Heart right ventricle (tissue), 16 donors: ENCODE data around the gene CACNA2D2. TPM values are rescaled to one million over a fixed set of nuclear protein-coding genes. Genes with fewer than 3 reads are reported as not detected.
"Not testable (repeated sequence)": the region's sequence is repeated elsewhere in the genome, so short reads cannot be mapped to it uniquely, and the experiment has no call there.

ENCODE experiments used
- ATAC-seq, 8 donors: fragments of 200-7000 bp; cut with Tn5 transposase; one replicate each; pipeline ENCODE4 v1.9.1; 2020; ENCODE audit warnings: mild to moderate bottlenecking in 8 of 8, moderate library complexity in 8 of 8, moderate number of reproducible peaks in 1 of 8
- DNase-seq, 2 donors: peaks; one replicate each; pipeline ENCODE4 v3.0.0-alpha.2; 2020
- H3K27ac ChIP-seq, 10 donors: fragments of 200-600 bp; sonication (generic) in 2 of 10; one replicate each; pipeline versions ENCODE4 v1.5.0 to v1.8.0; 2020 to 2022; ENCODE audit warnings: mild to moderate bottlenecking in 3 of 10
- H3K27me3 ChIP-seq, 7 donors: fragments of 200-600 bp; one replicate each; pipeline ENCODE4 v1.8.0; 2021 to 2022; ENCODE audit warnings: mild to moderate bottlenecking in 2 of 7
- H3K36me3 ChIP-seq, 9 donors: fragments of 200-600 bp; sonication (generic) in 1 of 9; one replicate each; pipeline versions ENCODE4 v1.5.0 to v1.8.0; 2020 to 2022; ENCODE audit warnings: mild to moderate bottlenecking in 2 of 9
- H3K4me1 ChIP-seq, 9 donors: fragments of 200-600 bp; sonication (generic) in 1 of 9; one replicate each; pipeline versions ENCODE4 v1.5.0 to v1.8.0; 2020 to 2022; ENCODE audit warnings: mild to moderate bottlenecking in 4 of 9
- H3K4me3 ChIP-seq, 10 donors: fragments of 200-600 bp; sonication (generic) in 2 of 10; one replicate each; pipeline versions ENCODE4 v1.5.0 to v1.8.0; 2020 to 2022; ENCODE audit warnings: mild to moderate bottlenecking in 7 of 10, moderate library complexity in 2 of 10
- H3K9me3 ChIP-seq, 11 donors: fragments of 200-600 bp in 10 of 11; sonication (generic) in 2 of 11; one replicate each; pipeline versions ENCODE4 v1.5.0 to v1.8.0; 2013 to 2022; ENCODE audit warnings: mild to moderate bottlenecking in 2 of 11, control low read depth in 1 of 11, moderate library complexity in 1 of 11
- WGBS, 2 donors: extraction: QIAGEN DNeasy Blood & Tissue Kit; methylation state at CpG; one replicate each; pipeline ENCODE4 v1.1.7; 2013; ENCODE audit warnings: inconsistent platforms in 1 of 2; 5-methylcytosine and 5-hydroxymethylcytosine counted together
- intact Hi-C, 10 donors: fragments of 100-400 bp; cut with DNase I; formaldehyde crosslinking; loops; one replicate each; pipeline versions ENCODE4 v1.11.1 to v1.14.2; 2022
- polyA plus RNA-seq, 2 donors: library from polyadenylated mRNA; stranded (reverse); fragments of 200-250 nt; gene quantifications; one replicate each; pipeline ENCODE4 v1.2.3, GENCODE V29; 2013
- total RNA-seq, 10 donors: library from RNA; stranded (reverse); fragmentation: NEBNext Ultra II Directional in 3 of 10; extraction: Animal tissue kit (Norgen Biotek cat#: 25700) in 3 of 10; gene quantifications; one replicate each; pipeline versions ENCODE4 v1.2.1 to v1.2.4, GENCODE V29; 2021 to 2023
- TF ChIP-seq, protein P1 (sequence below), 9 donors: fragments of 200-600 bp; sonication (generic) in 2 of 9; IDR thresholded peaks; one replicate each; pipeline versions ENCODE4 v1.5.0 to v1.8.0; 2021 to 2022; ENCODE audit warnings: antibody characterized with exemption in 9 of 9, mild to moderate bottlenecking in 5 of 9, moderate library complexity in 1 of 9
- donor health status: Arrhythmogenic right ventricular cardiomyopathy.
- donor health status: ischemic (EF 13 %, LVEDD 7.1; RV severe dilation, severe dysfunction).
- donor health status: healthy with polysubstance abuse.
- donor health status: DM: no; HTN: yes; CAD: no.
- donor health status: DM: no; HTN: no; CAD: no.
- donor health status: ischemic (EF 25% LVEDD 6.9; RV normal size, moderate dysfunction).
- donor health status: ischemic (EF 25% LVEDD 5.7; RV mildly dilated, moderate dysfunction).
- donor health status: healthy.
- donor health status: DM: yes; HTN: yes; CAD: no.
- donor health status: Ischemic cardiomyopathy.
- donor health status: ischemic (EF 35%, LVEDD 5.7; RV mildly dilated, moderate dysfunction).
- donor health status: nonischemic (EF 11% LVEDD 7.7; RV severe dilation, severe dysfunction).
- donor health status: DM: yes; HTN: yes; CAD: no.
- donor health status: PGD.
- donor health status: ischemic (EF 29% LVEDD 5.4; RV normal size, mild dysfunction).
- donor health status: nonischemic (EF 23%, LVEDD 6.1; RV moderate dilation, normal function).

The CACNA2D2 gene
- total and polyA plus RNA-seq, 12 donors: 0.42 to 3.9 (median 2.4) TPM

DNA sequence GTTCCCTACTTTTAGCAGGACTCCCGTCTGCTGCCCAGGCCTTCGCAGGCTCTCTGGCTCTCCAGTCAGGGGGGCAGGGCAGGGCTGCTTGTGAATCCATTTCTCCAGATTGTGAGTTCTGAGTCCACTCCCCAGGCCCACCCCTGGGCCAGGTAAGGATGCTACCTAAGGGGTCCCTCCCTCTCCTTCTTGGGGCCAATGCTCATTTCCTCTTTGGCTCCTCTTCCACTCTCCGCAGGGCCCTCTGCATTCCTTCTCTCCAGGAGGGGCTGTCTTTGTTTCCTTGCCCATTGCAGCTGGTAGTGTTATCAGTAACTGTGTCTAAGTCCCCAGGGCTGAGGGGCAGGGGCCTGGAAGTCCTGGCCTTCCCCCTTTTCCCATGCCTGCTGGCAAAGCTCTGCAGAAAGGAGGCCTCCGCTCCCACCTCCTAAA is 13.0 kb upstream of the CACNA2D2 start:
- no peaks in the 10 kb centered on the region for H3K36me3 ChIP-seq
- no peaks in the 10 kb centered on the region for H3K9me3 ChIP-seq
- H3K27me3 ChIP-seq: peaks cover 0 to 3% (median 0%) of the 10 kb centered on the region in 7 donors
- TF ChIP-seq, protein P1, sequence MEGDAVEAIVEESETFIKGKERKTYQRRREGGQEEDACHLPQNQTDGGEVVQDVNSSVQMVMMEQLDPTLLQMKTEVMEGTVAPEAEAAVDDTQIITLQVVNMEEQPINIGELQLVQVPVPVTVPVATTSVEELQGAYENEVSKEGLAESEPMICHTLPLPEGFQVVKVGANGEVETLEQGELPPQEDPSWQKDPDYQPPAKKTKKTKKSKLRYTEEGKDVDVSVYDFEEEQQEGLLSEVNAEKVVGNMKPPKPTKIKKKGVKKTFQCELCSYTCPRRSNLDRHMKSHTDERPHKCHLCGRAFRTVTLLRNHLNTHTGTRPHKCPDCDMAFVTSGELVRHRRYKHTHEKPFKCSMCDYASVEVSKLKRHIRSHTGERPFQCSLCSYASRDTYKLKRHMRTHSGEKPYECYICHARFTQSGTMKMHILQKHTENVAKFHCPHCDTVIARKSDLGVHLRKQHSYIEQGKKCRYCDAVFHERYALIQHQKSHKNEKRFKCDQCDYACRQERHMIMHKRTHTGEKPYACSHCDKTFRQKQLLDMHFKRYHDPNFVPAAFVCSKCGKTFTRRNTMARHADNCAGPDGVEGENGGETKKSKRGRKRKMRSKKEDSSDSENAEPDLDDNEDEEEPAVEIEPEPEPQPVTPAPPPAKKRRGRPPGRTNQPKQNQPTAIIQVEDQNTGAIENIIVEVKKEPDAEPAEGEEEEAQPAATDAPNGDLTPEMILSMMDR (IDR thresholded peaks at IDR 0.05): no peak
- peak overlapping the region in 7 of 10 donors; percentile 10 to 33 (median 22) for H3K4me3 ChIP-seq
- H3K27ac ChIP-seq: peak overlapping the region in 9 of 10 donors; percentile 58 to 84 (median 67)
- intact Hi-C loops: loop anchor here in 1 of 10 donors (5.0 kb wide), 1 partner anchor 96 kb away; the partner anchor contains the start of gene CISH
- 70 to 81% methylated on average over 4 of the region's 4 CpGs for WGBS, 2 donors
- ATAC-seq: peak; percentile 8 to 55 (median 27)
- no peak for DNase-seq
- H3K4me1 ChIP-seq: peaks cover 11 to 35% (median 21%) of the 10 kb centered on the region in 9 donors

DNA sequence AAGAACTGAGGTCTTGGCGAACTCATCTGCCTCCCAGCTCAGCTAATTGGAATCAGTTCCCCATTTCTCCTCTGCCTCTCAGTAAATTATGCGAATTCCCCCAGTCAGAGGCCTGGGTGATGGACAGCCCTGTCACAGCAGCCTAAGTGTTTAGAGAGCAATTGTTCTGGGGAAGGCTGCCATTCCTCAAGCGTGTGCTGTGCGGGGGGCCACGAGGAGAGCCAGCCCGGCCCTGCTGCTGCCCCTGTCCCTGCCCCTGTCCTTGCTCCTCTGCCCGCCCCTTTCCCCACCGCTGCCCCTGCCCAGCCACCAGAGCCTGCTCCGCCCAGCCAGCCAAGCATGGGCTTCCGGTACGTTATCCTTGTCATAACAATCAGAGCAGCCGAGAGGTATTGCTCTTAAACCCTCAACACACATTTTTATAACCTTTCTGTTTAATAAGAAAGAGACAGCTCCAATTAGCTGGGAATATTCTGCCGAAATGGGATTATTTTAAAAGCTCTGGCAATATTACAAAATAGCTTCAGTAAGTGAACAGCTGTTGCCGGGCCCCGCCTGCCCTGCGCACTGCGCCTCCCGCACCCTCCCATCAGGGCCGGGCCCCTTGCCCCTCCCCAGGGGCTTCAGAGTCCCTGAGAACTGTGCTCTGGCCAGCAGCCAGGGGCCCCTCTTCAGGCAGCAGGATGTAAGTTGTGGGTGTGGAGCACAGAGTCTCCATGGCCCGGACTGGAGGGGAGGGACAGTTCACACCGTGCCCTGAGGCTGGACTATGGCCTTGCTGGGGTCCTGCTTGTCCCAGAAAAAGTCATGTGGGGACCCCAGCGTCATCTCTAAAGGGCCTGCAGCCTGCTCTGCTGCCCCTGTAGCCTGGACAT is 12.4 kb upstream of the CACNA2D2 start:
- Histone ChIP-seq H3K36me3 (no peaks in the 10 kb centered on the region), H3K27ac (peak overlapping the region; percentile 10 to 84 (median 66)), H3K27me3 (peaks cover 0 to 3% (median 0%) of the 10 kb centered on the region in 7 donors), H3K9me3 (no peaks in the 10 kb centered on the region), H3K4me3 (peak overlapping the region; percentile 1 to 33 (median 19)), H3K4me1 (peaks cover 11 to 35% (median 21%) of the 10 kb centered on the region in 9 donors)
- TF ChIP-seq, protein P1 (IDR thresholded peaks at IDR 0.05): no peak
- 12 to 15% methylated on average over 22 of the region's 22 CpGs for WGBS, 2 donors
- intact Hi-C loops: loop anchor here in 1 of 10 donors (5.0 kb wide), 1 partner anchor 96 kb away; the partner anchor contains the start of gene CISH
- ATAC-seq (peak; percentile 76 to 91 (median 82)), DNase-seq (peak; percentile 74 to 82)

DNA sequence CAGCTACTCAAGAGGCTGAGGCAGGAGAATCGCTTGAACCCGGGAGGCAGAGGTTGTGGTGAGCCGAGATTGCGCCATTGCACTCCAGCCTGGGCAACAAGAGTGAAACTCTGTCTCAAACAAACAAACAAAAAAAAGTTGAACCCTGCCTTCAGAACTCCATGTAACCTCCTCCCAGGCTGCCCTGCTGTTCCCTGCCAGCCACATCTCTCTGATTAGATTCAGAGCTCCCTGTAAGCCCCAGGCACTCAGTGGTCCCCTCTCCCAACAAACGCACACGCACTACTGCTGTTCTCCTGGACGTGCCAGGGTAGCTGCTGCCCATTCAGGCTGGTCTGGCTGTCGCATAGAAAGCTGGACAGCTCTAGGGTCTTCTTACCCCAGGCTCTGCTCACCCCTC is 9.5 kb upstream of the CACNA2D2 start:
- H3K4me3 ChIP-seq, DNase-seq, H3K27me3 ChIP-seq, intact Hi-C loops, ATAC-seq, H3K27ac ChIP-seq, H3K36me3 ChIP-seq, H3K9me3 ChIP-seq: not testable (repeated sequence)
- 90 to 91% methylated on average over 8 of the region's 8 CpGs for WGBS, 2 donors
- peaks cover 11 to 30% (median 21%) of the 10 kb centered on the region in 9 donors for H3K4me1 ChIP-seq

DNA sequence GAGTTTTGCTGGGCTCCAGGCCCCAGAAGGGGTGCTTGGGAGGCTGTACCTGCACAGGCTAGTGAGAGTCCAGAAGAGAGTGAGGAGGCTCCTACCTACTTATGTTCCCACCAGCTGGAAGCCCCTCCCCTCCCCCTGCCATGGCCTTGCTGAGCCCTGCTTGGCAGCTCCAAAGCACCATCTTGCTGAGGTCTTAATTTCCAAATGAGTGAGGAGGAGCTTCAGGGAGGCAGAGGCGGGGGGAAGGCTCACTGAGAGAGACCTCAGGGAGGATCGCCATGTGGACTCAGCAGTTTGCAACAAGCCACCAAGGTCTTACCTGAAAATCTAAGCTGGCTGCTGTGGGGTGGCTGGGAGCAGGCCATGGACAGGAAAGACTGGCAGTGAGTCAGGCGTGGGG is 8.7 kb upstream of the CACNA2D2 start:
- H3K27ac ChIP-seq: no peak overlapping the region
- TF ChIP-seq, protein P1 (IDR thresholded peaks at IDR 0.05): no peak
- DNase-seq (no peak), ATAC-seq (no peak)
- H3K27me3 ChIP-seq: no peaks in the 10 kb centered on the region
- 96% methylated on average over 3 of the region's 3 CpGs for WGBS, 2 donors
- intact Hi-C loops: no loop called here
- no peak overlapping the region for H3K4me3 ChIP-seq
- peaks cover 11 to 23% (median 21%) of the 10 kb centered on the region in 9 donors for H3K4me1 ChIP-seq
- H3K36me3 ChIP-seq: no peaks in the 10 kb centered on the region
- no peaks in the 10 kb centered on the region for H3K9me3 ChIP-seq
